ENCODE results near the gene KRIT1.
A peak's percentile ranks its signal among the peaks of the same experiment; 100 is the strongest.
"Not testable (repeated sequence)": the region's sequence is repeated elsewhere in the genome, so short reads cannot be mapped to it uniquely, and the experiment has no call there.

The KRIT1 gene

DNA sequence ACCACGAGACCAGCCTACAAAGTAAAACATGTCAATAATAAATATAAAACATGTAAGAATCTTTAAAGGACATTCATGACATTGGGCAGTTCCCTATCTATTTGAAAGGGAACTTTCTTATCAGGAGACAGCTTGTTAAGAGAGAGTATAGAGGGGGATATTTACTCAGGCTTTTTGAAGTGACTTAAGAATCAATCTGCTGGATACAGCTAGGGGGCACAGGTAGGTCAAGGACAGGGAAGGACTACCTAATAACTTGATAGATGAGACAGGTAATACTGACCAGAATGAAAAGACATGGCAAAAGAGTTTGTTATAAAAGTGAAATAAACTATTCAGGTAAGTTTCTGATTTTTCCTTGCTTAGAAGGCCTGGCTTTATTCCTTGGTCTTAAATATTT lies 44.9 kb downstream of the KRIT1 start:
- H3K4me1 ChIP-seq (ENCODE audit: control insufficient read depth, insufficient read depth, low read length, unreplicated experiment) = no peaks in the 10 kb centered on the region
- H3K79me2 ChIP-seq (ENCODE audit: control insufficient read depth, insufficient read depth, low read length, unreplicated experiment) = no peaks in the 10 kb centered on the region
- H2AFZ ChIP-seq (ENCODE audit: low read length, unreplicated experiment) = no peak overlapping the region
- H3K27ac ChIP-seq (ENCODE audit: low read depth, low read length) = no peak overlapping the region
- H3K4me3 ChIP-seq (ENCODE audit: low read depth, low read length) = no peak overlapping the region
- no peaks in the 10 kb centered on the region for H3K27me3 ChIP-seq (ENCODE audit: insufficient read depth, low read length)
- peaks cover 40% of the 10 kb centered on the region for H3K36me3 ChIP-seq (ENCODE audit: insufficient read depth, low read length)

DNA sequence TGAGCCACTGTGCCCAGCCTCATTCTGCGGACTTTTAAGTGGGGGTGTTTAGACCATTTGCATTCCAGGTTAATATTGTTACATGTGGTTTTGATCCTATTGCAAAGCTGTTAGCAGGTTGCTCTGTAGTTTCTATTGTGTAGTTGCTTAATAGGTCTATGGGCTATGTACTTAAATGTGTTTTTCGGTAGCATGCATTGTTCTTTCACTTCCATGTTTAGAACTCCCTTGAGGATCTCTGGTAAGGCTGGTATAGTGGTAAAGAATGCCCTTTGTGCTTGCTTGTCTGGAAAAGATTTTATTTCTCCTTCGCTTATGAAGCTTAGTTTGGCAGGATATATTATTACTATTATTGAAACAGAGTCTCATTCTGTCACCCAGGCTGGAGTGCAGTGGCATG lies 53.4 kb downstream of the KRIT1 start:
- H3K36me3 ChIP-seq (ENCODE audit: insufficient read depth, low read length) = peaks cover 27% of the 10 kb centered on the region
- no peaks in the 10 kb centered on the region for H3K4me1 ChIP-seq (ENCODE audit: control insufficient read depth, insufficient read depth, low read length, unreplicated experiment)
- H2AFZ ChIP-seq (ENCODE audit: low read length, unreplicated experiment) = no peak overlapping the region
- no peak overlapping the region for H3K4me3 ChIP-seq (ENCODE audit: low read depth, low read length)
- H3K27ac ChIP-seq (ENCODE audit: low read depth, low read length) = no peak overlapping the region
- no peaks in the 10 kb centered on the region for H3K79me2 ChIP-seq (ENCODE audit: control insufficient read depth, insufficient read depth, low read length, unreplicated experiment)
- no peaks in the 10 kb centered on the region for H3K27me3 ChIP-seq (ENCODE audit: insufficient read depth, low read length)

DNA sequence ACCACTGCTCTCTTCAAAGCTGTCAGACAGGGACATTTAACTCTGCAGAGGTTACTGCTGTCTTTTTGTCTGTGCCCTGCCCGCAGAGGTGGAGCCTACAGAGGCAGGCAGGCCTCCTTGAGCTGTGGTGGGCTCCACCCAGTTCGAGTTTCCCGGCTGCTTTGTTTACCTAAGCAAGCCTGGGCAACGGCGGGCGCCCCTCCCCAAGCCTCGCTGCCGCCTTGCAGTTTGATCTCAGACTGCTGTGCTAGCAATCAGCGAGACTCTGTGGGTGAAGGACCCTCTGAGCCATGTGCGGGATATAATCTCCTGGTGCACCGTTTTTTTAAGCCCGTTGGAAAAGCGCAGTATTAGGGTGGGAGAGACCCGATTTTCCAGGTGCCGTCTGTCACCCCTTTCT lies 56.5 kb downstream of the KRIT1 start:
- not testable (repeated sequence) for H3K79me2 ChIP-seq (ENCODE audit: control insufficient read depth, insufficient read depth, low read length, unreplicated experiment); H2AFZ ChIP-seq (ENCODE audit: low read length, unreplicated experiment); H3K4me3 ChIP-seq (ENCODE audit: low read depth, low read length); H3K27me3 ChIP-seq (ENCODE audit: insufficient read depth, low read length); H3K4me1 ChIP-seq (ENCODE audit: control insufficient read depth, insufficient read depth, low read length, unreplicated experiment); H3K36me3 ChIP-seq (ENCODE audit: insufficient read depth, low read length); H3K27ac ChIP-seq (ENCODE audit: low read depth, low read length)

DNA sequence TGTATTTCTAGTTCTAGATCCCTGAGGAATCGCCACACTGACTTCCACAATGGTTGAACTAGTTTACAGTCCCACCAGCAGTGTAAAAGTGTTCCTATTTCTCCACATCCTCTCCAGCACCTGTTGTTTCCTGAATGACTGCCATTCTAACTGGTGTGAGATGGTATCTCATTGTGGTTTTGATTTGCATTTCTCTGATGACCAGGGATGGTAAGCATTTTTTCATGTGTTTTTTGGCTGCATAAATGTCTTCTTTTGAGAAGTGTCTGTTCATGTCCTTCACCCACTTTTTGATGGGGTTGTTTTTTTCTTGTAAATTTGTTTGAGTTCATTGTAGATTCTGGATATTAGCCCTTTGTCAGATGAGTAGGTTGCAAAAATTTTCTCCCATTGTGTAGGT lies 61.4 kb downstream of the KRIT1 start:
- H2AFZ ChIP-seq (ENCODE audit: low read length, unreplicated experiment); H3K79me2 ChIP-seq (ENCODE audit: control insufficient read depth, insufficient read depth, low read length, unreplicated experiment); H3K27ac ChIP-seq (ENCODE audit: low read depth, low read length); H3K27me3 ChIP-seq (ENCODE audit: insufficient read depth, low read length); H3K4me3 ChIP-seq (ENCODE audit: low read depth, low read length); H3K36me3 ChIP-seq (ENCODE audit: insufficient read depth, low read length); H3K4me1 ChIP-seq (ENCODE audit: control insufficient read depth, insufficient read depth, low read length, unreplicated experiment): not testable (repeated sequence)

DNA sequence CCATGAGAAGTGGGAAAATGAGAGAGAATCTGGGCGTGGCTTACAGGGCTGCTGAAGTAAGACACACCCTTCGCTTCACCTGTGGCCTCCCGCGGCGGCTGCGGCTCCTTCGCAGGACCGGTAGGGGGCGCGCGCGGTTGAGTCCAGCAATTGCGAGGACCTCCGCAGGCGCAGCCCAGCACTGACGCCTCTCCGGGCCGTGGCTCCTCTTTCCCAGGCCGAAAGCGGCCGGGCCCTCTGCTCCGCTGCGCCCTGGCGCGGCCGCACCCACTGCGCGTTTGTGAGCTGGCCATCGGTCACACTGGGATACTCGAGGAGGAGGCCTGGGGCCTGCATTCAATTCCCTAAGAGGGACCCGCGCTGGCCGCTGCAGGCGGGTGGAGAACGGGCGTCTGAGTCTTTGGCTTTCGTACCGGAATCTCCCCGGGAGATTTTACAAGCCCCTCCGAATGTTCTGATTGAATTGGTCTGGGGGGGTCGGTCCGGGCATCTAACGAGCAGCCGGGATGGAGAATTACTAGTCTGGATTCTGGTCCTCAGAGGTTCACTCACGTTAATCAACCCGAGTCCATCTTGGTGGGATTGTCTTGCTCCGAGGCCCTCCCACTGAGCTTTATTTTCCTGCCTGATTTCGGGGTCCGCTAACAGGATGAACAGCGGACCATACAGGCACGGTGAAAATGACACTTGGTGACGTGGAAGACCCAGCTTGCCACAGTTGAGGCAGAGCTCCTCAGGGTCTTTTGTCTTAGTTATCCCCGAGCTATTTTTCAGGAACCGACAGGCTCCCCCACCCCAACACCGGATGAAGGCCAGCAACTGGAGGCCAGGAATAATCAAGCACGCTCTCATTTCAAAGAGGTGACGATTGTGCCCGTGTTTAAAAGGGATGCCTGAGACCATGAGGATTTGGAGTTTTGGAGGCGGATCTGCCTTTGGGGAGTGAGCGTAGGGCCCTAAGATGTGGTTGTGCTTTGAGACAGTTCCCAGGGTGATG lies 66.5 kb downstream of the KRIT1 start, which contains the start of gene LRRD1:
TSS of gene LRRD1 (minus strand) at position 215 of the 997 bp plus-strand sequence. CDS start 13,940 bp downstream, outside the sequence.
- peak within 1 kb of the TSS; percentile 67 for H3K4me3 ChIP-seq (ENCODE audit: low read depth, low read length)
- no peaks in the 10 kb centered on the region for H3K27me3 ChIP-seq (ENCODE audit: insufficient read depth, low read length)
- peaks cover 12% of the 10 kb centered on the region for H3K4me1 ChIP-seq (ENCODE audit: control insufficient read depth, insufficient read depth, low read length, unreplicated experiment)
- no peaks in the 10 kb centered on the region for H3K79me2 ChIP-seq (ENCODE audit: control insufficient read depth, insufficient read depth, low read length, unreplicated experiment)
- no peaks in the 10 kb centered on the region for H3K36me3 ChIP-seq (ENCODE audit: insufficient read depth, low read length)
- no peak within 1 kb of the TSS for H3K27ac ChIP-seq (ENCODE audit: low read depth, low read length)
- peak within 1 kb of the TSS; percentile 79 for H2AFZ ChIP-seq (ENCODE audit: low read length, unreplicated experiment)

DNA sequence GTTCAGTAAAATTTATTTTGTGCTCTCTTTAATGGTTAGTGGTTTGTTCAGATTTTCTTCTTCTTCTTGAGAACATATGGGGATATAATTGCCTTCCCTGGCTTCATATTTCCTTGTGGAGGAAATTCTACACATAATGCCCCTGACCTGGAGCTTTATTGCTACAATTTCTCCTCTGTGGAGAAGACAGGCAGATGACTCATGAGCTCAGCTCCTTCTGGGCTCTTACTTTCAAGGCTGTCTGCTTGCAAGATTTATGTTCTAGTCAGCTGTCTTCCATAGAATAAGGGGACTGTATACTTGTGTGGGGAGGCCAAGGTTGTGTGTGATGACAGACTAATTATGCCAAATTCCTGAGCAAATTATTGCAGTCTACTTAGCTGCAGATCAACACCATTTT lies 68.4 kb downstream of the KRIT1 start:
- Histone ChIP-seq H3K4me1 (ENCODE audit: control insufficient read depth, insufficient read depth, low read length, unreplicated experiment) (peaks cover 12% of the 10 kb centered on the region), H2AFZ (ENCODE audit: low read length, unreplicated experiment) (no peak overlapping the region), H3K4me3 (ENCODE audit: low read depth, low read length) (no peak overlapping the region), H3K36me3 (ENCODE audit: insufficient read depth, low read length) (no peaks in the 10 kb centered on the region), H3K27ac (ENCODE audit: low read depth, low read length) (no peak overlapping the region), H3K27me3 (ENCODE audit: insufficient read depth, low read length) (no peaks in the 10 kb centered on the region), H3K79me2 (ENCODE audit: control insufficient read depth, insufficient read depth, low read length, unreplicated experiment) (no peaks in the 10 kb centered on the region)

DNA sequence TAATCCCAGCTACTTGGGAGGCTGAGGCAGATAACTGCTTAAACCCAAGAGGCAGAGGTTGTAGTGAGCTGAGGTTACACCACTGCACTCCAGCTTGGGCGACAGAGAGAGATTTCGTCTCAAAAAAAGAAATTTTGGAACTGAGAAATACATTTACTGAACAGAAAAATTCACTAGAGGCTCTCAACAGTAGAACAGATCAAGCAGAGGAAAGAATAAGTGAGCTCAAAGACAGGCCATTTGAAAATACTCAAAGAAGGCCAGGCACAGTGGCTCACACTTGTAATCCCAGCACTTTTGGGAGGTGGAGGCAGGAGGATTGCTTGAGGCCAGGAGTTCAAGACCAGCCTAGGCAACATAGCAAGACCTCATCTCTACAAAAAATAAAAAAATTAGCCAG lies 76.2 kb downstream of the KRIT1 start:
- not testable (repeated sequence) for H3K36me3 ChIP-seq (ENCODE audit: insufficient read depth, low read length); H3K27ac ChIP-seq (ENCODE audit: low read depth, low read length); H3K4me3 ChIP-seq (ENCODE audit: low read depth, low read length); H2AFZ ChIP-seq (ENCODE audit: low read length, unreplicated experiment); H3K27me3 ChIP-seq (ENCODE audit: insufficient read depth, low read length); H3K4me1 ChIP-seq (ENCODE audit: control insufficient read depth, insufficient read depth, low read length, unreplicated experiment); H3K79me2 ChIP-seq (ENCODE audit: control insufficient read depth, insufficient read depth, low read length, unreplicated experiment)

DNA sequence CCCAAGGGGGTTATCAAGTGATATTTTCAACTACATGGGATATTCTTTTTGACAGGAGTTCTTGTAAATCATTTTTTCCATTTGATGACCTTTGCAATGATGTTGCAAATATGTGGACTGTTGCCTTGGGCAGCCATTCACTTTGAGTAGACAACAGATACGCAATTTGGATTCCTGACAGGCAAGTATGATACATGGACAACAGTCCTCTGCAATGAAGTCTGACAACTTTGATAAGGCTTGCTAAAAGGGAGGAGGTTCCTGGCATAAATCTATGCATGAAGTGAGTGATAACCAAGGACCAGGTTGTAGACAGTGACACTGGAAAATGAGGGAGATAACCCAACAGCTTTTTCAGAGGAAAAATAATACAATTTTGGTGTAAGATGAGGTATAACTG lies 84.4 kb downstream of the KRIT1 start:
- Histone ChIP-seq H3K27me3 (ENCODE audit: insufficient read depth, low read length) (no peaks in the 10 kb centered on the region), H2AFZ (ENCODE audit: low read length, unreplicated experiment) (no peak overlapping the region), H3K36me3 (ENCODE audit: insufficient read depth, low read length) (no peaks in the 10 kb centered on the region), H3K4me1 (ENCODE audit: control insufficient read depth, insufficient read depth, low read length, unreplicated experiment) (peaks cover 17% of the 10 kb centered on the region), H3K4me3 (ENCODE audit: low read depth, low read length) (no peak overlapping the region), H3K79me2 (ENCODE audit: control insufficient read depth, insufficient read depth, low read length, unreplicated experiment) (no peaks in the 10 kb centered on the region), H3K27ac (ENCODE audit: low read depth, low read length) (no peak overlapping the region)

DNA sequence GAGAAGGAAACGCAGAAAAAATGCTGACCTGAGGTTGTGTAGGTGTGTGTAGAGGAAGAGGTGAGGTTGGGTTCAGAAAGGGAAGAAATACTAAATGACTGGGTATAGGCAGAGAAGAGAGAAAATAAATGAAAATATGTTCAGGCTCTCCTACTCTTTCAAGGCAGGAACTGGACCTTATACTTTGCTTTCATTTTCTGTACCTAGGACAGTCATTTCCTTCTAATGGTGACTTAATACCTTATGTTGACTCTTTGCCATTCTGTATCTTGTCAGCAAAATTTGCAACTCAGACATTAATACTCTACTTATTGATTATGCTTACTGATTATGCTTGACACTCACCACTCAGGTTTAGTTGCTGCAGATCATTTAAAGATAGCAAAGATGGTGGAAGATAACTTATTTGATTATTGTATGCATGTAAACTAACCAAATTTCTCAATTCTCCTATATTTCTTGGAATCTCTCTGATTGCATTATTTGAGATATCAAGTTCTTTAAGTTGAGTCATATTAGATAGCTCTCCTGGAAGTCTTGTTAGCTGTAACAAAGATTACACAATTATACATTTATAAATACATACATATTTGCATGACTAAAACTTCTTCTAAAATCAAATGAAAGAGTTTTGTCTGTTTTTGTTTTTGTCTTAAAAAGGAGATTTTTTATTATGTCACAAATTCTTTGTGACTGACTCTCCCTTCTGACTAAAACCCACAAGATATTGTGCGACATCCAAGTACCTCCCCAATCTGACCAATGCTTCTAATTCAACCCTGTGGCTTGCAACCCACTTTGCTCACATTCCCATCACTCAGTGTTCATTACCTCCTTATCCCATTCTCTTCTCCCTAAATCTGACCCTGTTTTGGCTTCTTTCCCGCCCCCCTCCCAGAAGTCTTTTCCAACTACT lies 86.8 kb downstream of the KRIT1 start:
- H3K4me3 ChIP-seq (ENCODE audit: low read depth, low read length) = peak overlapping the region; percentile 44
- H3K79me2 ChIP-seq (ENCODE audit: control insufficient read depth, insufficient read depth, low read length, unreplicated experiment) = no peaks in the 10 kb centered on the region
- H2AFZ ChIP-seq (ENCODE audit: low read length, unreplicated experiment) = no peak overlapping the region
- no peaks in the 10 kb centered on the region for H3K27me3 ChIP-seq (ENCODE audit: insufficient read depth, low read length)
- no peaks in the 10 kb centered on the region for H3K36me3 ChIP-seq (ENCODE audit: insufficient read depth, low read length)
- peaks cover 17% of the 10 kb centered on the region for H3K4me1 ChIP-seq (ENCODE audit: control insufficient read depth, insufficient read depth, low read length, unreplicated experiment)
- H3K27ac ChIP-seq (ENCODE audit: low read depth, low read length) = peak overlapping the region; percentile 69

DNA sequence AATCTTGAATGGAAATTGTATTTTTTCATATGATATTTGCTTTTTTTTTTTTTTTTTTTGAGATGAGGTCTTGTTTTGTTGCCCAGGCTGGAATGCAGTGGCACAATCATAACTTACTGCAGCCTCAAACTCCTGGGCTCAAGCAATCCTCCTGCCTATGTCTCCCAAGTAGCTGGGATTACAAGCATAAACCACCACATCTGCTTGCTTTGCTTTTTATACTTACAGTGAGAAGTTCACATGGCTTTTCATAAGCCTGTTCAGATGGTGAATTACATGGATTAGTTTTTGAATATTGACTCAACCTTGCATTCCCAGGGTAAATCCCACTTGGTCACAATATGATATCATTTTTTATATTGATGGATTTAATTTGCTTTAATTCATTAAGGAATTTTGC lies 88.7 kb downstream of the KRIT1 start:
- Histone ChIP-seq H3K4me3 (ENCODE audit: low read depth, low read length) (no peak overlapping the region), H3K27ac (ENCODE audit: low read depth, low read length) (no peak overlapping the region), H3K27me3 (ENCODE audit: insufficient read depth, low read length) (no peaks in the 10 kb centered on the region), H2AFZ (ENCODE audit: low read length, unreplicated experiment) (no peak overlapping the region), H3K79me2 (ENCODE audit: control insufficient read depth, insufficient read depth, low read length, unreplicated experiment) (no peaks in the 10 kb centered on the region), H3K36me3 (ENCODE audit: insufficient read depth, low read length) (no peaks in the 10 kb centered on the region), H3K4me1 (ENCODE audit: control insufficient read depth, insufficient read depth, low read length, unreplicated experiment) (peaks cover 17% of the 10 kb centered on the region)
